HG03378 (cell line): Measurements from ENCODE around the gene RCCD1.
A peak's percentile ranks its signal among the peaks of the same experiment; 100 is the strongest.
"Not testable (repeated sequence)": the region's sequence is repeated elsewhere in the genome, so short reads cannot be mapped to it uniquely, and the experiment has no call there.

Experiments
- ATAC-seq: cut with Tn5 transposase; IDR thresholded peaks from one replicate; pipeline ENCODE4 v1.9.1; 2021; ENCODE audit warnings: mild to moderate bottlenecking, moderate library complexity; ENCODE audit not compliant: unreplicated experiment

Gene RCCD1, protein sequence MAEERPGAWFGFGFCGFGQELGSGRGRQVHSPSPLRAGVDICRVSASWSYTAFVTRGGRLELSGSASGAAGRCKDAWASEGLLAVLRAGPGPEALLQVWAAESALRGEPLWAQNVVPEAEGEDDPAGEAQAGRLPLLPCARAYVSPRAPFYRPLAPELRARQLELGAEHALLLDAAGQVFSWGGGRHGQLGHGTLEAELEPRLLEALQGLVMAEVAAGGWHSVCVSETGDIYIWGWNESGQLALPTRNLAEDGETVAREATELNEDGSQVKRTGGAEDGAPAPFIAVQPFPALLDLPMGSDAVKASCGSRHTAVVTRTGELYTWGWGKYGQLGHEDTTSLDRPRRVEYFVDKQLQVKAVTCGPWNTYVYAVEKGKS

DNA sequence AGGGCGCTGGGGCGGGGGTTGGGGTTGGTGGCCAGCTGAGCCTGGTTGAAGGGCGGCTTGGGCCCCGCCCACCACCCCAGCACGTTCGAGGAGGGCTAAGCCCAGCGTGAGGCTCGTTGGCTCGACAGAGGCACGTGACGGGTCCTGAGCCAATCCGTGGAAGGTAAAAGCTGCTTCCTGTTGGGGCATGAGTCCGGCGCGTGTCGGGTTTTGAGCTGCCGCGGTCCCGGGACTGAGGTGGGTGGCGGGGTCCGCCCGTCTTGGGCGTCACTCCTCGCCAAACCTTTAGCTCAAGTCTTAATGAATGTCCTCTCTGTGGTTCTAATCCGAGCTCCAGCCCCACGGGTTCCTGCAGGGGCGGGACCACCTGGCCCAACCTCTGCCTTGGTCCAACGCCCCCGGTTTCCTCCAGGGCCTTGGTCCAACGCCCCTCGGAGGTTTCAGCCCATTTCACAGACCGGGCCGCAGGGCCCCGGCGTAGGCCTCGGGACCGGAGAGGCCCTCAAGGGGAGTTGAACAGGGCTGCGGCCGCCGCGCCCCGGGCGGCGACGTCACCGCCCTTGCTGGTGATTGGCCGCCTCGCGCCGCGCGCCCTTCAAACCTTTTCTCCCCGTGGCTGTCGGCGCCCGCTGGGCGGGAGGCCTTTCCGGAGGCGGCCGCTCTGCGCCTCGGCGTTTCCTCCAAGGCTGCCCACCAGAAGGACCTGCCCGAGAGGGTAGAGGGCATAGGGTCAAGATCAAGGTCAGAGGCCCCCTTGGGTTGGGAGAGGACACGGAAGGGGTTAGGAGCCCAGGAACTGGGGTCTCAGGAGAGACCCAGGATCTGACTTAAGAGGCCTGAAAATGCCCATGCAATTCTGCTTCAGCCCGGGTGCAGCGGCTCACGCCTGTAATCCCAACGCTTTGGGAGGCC is at the start of gene RCCD1:
RCCD1 (plus strand) TSS at position 173 of the 912 bp plus-strand sequence. CDS start 1,851 bp downstream, outside the sequence.
- peak; percentile 87 for ATAC-seq

DNA sequence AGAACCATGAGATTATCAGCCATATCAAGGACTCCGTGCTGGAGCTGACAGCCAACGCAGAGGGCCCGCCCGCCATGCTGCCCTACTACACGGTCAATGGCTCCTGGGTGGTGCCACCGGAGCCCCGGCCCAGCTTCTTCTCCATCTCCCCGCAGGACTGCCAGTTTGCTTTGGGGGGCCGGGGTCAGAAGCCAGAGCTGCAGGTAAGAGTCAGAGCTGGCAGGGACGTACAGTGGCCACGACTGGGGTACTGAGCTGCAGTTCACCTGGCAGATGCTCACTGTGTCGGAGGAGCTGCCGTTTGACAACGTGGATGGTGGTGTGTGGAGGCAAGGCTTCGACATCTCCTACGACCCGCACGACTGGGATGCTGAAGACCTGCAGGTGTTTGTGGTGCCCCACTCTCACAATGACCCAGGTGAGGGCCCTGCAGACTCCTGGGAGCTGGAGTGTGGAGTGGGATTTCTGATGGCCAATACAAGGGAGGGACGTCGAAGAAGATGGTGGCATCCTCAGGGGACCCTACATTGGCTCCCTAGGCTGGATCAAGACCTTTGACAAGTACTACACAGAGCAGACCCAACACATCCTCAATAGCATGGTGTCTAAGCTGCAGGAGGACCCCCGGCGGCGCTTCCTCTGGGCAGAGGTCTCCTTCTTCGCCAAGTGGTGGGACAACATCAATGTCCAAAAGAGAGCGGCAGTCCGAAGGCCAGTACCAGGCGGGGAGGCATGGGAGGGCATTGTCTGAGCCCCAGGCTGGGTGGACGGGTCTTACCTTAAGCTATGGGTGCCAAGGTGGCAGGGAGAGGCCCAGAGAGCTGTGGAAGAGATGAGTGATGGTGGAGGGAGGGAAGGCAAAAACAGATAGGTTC is 49.1 kb upstream of the RCCD1 start:
- no peak for ATAC-seq

DNA sequence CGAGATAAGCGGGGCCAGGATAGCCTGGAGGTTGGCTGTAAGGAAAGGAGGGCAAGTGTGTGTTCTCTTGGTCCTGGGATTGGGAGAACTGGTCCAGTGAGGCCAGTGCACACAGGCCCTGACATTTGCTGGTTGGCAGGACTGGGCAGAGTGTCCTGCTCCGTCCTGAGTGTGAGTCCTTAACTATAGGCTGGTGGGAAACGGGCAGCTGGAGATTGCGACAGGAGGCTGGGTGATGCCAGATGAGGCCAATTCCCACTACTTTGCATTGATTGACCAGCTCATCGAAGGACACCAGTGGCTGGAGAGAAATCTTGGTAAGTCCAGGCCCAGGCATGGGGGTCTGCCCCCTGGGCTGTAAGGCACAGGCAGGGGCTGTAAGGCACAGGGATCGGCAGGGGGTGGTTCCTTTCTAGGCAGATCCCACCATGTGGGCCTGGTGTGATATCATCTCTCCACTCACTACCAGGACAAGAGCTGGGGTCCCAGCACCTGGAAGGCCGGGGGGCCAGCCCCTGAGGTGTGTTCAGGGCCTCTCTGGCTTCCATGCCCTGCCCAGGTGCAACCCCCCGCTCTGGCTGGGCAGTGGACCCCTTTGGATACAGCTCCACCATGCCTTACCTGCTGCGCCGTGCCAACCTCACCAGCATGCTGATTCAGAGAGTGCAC is 48.4 kb upstream of the RCCD1 start:
- no peak for ATAC-seq

DNA sequence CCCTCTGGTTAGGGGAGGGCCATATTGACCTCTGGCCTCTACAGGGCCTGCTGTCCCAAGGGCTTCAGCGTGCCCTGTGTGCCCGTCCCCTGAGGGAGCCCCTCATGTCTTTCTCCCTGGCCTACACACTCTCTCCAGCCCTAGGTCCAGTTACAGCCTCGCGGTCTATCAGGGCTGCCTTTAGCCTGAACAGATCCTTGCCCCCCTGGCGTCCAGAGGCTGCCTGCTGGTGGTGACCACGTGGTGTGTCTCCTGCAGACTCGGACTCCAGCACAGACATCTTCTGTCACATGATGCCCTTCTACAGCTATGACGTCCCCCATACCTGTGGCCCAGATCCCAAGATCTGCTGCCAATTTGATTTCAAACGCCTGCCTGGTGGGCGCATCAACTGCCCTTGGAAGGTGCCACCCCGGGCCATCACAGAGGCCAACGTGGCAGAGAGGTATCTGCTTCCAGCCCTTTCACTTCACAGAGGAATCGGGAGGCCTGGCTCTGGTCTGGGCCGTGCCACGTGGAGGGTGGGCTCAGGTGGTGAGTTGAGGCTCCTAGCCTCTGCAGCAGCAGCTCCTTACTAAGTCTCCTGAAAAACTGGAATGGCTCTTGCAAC is 47.5 kb upstream of the RCCD1 start:
- no peak for ATAC-seq

DNA sequence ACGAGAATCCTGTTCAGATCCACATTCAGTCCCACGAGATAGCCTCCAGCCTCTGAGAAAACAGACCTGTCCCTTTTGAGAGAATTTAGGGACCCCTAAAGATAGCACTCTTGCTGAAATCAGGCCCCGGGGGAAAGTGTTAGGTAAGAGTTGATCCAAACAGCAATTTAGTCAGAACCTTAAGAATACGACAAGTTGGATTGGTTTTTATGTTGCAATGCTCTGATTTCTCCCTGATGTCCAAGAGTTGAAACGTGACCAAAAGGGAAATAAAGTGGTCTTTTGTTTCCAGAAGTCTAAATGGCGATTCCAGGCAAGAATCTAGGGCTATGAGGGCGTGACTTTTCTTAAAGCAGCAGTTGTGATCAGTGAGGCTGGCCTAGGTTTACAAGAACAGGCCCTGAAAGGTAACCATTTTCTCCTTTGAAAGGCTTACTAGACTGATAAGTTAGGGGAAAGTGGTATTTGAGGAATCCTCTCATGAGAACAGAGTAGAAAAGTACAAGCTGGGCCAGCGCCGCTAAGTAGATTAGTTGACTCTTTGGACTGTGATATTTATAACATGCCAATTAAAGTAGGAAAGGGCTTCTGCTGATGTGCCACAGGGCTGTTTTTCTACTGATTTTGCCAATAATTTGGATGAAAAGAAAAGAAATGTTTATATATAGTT is 46.7 kb upstream of the RCCD1 start:
- no peak for ATAC-seq

DNA sequence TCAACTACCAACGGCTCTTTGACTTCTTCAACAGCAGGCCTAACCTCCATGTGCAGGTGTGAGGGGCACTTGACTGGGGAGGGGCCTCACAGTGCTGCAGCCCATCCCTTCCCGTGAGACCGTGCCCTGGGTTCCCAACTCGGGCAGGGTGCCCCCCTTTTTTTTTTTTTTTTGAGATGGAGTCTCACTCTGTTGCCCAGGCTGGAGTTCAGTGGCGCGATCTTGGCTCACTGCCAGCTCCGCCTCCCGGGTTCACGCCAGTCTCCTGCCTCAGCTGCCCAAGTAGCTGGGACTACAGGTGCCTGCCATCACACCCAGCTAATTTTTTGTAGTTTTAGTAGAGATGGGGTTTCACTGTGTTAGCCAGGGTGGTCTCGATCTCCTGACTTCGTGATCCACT is 45.2 kb upstream of the RCCD1 start:
- not testable (repeated sequence) for ATAC-seq

DNA sequence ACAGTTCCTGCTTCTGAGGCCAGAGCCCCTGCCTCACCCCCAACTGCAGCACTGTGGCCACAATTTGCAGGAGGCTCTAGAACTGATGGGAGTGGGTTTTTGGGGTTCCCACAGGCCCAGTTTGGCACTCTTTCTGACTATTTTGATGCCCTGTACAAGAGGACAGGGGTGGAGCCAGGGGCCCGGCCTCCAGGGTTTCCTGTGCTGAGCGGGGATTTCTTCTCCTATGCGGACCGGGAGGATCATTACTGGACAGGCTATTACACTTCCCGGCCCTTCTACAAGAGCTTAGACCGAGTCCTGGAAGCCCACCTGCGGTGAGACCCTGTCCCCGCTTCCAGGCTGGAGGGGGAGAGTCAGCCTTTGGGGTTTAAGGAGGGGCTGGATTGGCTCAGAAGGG is 44.7 kb upstream of the RCCD1 start:
- no peak for ATAC-seq

DNA sequence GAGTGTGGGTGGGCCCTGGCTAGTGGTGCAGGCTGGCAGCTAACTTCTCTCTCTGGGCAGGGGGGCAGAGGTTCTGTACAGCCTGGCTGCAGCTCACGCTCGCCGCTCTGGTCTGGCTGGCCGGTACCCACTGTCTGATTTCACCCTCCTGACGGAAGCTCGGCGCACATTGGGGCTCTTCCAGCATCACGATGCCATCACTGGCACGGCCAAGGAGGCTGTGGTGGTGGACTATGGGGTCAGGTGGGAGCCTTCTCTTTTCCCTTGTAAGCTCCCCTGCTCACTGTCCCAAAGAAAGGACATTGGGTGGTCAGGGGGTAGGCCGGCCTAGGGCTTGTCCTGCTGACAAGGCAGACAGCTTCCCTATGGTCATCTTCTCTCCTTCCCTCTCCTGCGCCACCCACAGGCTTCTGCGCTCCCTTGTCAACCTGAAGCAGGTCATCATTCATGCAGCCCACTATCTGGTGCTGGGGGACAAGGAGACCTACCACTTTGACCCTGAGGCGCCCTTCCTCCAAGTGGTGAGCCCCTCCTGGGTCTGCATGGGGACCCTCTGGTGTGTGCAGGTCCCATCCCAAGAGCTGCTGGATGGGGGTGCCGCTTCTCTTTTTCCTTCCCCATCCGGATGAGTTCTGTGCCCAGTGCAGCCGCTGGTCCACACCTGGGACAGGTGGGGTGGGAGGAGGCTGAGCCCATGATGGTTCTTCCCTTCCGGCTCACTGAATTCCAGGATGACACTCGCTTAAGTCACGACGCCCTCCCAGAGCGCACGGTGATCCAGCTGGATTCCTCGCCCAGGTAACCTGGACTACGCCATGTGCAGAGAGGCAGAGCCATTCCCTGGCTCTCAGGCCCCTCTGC is 44.0 kb upstream of the RCCD1 start:
- ATAC-seq, result no peak

DNA sequence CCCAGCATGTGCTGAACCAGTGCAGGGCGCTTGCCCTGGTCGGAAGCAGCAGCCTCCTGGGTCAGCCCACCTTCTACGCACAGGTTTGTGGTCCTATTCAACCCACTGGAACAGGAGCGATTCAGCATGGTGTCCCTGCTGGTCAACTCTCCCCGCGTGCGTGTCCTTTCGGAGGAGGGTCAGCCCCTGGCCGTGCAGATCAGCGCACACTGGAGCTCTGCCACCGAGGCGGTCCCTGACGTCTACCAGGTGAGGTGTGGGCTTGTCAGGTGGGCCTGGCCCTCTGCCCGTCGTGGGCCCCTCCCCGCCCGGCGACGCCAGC is 43.4 kb upstream of the RCCD1 start:
- ATAC-seq, result no peak

DNA sequence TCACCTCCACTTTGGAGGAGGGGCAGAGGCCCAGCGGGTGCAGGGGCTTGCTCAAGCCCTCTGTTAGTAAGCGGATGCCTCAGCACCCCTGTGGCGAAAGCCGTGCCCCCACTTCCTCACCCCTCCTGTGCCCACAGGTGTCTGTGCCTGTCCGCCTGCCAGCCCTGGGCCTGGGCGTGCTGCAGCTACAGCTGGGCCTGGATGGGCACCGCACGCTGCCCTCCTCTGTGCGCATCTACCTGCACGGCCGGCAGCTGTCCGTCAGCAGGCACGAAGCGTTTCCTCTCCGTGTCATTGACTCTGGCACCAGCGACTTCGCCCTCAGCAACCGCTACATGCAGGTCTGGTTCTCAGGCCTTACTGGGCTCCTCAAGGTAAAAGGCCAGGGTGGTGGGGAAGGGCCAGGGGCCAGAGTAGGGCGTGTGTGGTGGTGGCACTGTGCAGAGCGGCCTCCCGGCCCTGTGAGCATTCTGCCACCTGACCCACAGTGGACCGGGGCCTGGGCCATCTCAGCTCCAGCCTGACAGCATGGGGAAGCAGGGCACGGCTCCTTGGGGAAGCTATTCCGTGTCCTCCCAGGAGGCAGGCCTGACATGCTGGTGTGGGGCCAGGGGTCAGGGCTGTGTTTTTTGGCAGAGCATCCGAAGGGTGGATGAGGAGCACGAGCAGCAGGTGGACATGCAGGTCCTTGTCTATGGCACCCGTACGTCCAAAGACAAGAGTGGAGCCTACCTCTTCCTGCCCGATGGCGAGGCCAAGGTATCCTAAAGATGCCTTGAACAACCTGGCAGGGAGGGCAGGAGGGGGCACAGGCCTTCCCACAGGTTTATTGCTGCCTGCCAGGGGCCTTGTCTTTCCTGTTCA is 42.5 kb upstream of the RCCD1 start:
- no peak for ATAC-seq

DNA sequence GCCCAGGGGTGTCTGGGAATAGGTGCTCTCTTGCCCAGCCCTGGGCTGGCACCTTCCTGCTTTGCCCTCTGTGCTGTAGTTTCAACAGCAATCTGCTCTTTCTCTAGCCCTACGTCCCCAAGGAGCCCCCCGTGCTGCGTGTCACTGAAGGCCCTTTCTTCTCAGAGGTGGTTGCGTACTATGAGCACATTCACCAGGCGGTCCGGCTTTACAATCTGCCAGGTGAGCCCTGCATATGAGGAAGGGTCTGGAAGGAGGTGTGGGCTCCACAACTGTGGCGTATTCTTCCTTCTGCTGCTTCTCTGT is 42.0 kb upstream of the RCCD1 start:
- no peak for ATAC-seq

DNA sequence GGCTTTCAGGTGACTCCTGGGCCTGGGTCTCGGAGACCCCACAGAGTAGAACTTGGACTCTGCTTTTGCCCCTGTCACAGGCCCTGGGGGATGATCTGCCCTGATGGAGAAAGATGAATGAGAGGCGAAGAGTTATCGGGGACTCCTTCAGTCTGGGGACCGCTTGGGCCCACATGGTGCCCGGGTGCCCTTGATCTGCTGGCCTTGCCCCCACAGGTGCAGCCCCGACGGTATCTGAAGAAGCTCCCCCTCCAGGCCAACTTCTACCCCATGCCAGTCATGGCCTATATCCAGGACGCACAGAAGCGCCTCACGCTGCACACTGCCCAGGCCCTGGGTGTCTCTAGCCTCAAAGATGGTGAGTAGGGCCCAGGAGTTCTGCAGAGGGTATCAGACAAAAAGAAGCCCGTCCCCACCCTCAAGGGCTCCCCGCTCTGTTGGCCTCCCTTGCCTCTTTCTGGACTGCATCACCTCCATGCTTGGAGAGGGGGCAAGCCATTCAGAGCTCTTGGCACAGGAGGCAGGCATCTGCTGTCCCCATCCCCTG is 41.2 kb upstream of the RCCD1 start:
- no peak for ATAC-seq

DNA sequence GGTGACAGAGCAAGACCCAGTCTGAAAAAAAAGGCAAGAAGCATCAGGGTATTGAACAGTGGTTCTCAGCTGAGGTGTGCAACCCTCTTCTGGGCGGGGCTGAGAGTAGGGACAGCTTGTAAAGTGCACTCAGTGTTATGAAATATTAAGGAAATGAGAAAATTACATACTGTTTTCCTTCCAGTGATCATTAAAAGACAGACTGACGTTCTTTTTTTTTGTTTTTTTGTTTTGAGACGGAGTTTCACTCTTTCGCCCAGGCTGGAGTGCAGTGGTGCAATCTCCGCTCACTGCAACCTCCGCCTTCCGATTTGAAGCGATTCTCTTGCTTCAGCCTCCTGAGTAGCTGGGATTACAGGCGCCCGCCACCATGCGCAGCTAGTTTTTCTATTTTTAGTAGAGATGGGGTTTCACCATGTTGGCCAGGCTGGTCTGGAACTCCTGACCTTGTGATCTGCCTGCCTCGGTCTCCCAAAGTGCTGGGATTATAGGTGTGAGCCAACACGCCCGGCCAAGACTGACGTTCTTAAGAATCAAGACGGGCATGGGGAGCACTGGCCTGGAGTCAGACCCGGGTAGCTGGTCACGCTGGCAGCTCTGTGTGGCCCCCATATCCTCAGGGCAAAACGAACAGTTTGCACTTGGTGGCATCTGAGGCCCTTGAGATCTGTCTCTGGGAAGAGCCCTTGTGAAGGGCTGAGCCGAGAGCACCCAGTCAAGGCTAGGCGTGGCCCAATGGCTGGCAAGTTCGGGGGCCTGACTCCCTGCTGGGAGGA is 40.2 kb upstream of the RCCD1 start:
- no peak for ATAC-seq

DNA sequence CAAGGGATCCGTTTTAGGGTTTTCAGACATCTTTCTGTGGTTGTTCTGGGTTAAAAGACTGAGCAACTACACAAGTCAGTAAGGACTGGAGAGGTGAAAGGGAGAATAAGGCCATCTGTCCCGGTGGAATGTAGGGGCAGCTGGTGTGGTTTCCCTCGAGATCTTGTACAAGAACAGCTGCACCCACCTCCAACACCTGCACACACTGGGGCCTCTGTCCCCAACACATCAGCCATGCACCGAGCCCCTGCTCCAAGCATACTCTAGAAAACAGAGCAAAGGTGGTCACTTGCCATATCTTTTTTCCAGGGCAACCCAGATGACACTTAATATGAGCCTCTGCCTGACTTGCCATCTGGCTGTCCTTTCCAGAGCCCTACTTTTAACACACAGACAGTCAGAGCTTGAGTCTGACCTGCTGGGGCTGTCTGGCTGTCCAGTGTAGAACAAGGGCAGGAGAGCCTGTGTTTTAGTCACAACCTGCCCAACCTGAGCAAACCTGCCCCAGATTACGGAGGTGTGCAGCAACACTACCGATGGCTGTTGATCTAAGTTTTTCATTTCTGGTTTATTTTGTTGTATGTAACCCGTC is 39.4 kb upstream of the RCCD1 start:
- no peak for ATAC-seq

DNA sequence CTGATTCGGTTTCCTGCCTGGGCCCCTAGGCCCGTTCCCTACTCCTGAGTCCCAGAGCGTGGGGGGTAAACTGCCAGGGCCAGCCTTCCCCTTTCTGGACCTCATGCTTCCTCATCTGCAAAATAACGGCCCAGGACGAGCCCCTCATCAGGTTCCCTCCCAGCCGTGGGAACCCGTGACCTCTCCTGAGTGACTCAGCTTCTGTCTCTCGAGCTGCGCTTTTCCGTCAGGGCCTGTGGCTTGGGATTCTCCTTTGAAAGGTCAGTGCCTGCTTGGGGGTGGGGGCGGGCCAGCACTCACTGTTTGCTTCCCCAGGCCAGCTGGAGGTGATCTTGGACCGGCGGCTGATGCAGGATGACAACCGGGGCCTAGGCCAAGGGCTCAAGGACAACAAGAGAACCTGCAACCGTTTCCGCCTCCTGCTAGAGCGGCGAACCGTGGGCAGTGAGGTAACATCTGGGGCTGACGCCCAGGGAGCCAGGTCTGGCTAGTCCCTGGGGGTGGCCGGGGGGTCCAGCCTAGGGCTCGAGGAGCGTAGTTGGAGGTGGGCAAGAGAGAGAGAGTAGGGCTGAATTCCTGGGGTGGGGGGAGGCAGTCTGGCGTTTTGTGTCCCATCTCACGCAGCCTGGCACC is 38.8 kb upstream of the RCCD1 start:
- ATAC-seq, result no peak

DNA sequence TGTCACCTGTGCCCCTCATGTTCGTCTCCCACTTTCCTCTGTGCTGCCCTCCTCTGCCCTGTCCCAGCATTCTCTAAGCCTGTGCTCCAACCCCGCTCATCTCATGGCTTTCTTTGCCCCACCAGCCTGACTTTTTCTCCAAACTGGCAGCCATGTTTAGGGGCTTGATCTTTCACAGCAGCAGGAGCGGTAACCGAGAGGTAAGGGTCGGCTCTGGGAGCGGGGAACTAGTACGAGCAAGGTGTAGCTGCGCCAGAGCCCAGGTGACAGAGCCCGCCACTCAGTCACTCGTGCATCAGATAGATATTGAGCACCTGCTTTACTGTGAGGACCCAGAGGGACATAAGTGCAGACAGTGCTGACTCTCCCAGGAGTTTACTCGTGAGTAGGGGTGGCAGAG is 38.2 kb upstream of the RCCD1 start:
- no peak for ATAC-seq
